ENCODE data around the gene AP1S3.

DNA sequence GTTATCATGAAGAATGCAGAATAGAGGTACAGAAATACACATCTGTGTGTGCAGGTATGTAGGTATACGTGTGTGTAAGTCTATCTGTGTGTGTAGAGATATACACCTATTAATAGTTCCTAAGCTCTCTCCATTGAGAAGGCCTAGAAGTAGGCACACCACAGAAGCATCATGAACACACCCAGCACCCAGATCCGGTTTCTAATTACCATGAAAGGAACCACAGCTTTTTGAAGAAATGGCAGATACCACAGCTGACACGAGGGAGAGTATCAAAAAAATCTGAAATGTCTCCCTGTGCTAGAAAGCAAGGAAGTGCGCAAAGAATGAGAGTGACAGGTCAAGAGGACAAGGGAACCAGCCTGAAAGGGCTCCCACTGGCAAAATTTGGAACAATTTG, 27.7 kb upstream of the AP1S3 start:
- TF ChIP-seq, protein P1, sequence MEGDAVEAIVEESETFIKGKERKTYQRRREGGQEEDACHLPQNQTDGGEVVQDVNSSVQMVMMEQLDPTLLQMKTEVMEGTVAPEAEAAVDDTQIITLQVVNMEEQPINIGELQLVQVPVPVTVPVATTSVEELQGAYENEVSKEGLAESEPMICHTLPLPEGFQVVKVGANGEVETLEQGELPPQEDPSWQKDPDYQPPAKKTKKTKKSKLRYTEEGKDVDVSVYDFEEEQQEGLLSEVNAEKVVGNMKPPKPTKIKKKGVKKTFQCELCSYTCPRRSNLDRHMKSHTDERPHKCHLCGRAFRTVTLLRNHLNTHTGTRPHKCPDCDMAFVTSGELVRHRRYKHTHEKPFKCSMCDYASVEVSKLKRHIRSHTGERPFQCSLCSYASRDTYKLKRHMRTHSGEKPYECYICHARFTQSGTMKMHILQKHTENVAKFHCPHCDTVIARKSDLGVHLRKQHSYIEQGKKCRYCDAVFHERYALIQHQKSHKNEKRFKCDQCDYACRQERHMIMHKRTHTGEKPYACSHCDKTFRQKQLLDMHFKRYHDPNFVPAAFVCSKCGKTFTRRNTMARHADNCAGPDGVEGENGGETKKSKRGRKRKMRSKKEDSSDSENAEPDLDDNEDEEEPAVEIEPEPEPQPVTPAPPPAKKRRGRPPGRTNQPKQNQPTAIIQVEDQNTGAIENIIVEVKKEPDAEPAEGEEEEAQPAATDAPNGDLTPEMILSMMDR (IDR thresholded peaks at IDR 0.05; ENCODE audit: insufficient read depth, low read depth, low read length), result no peak
- no peak for TF ChIP-seq EZH2 (IDR thresholded peaks at IDR 0.05; ENCODE audit: insufficient read depth, low read length)

Data from astrocyte (in vitro differentiated cells and primary cell).